Liver (tissue), 9 donors: ENCODE data around the gene CSKMT. TPM values are rescaled to one million over a fixed set of nuclear protein-coding genes. Genes with fewer than 3 reads are reported as not detected.

Experiments
- DNase-seq: peaks from one replicate; pipeline ENCODE4 v3.0.0-alpha.2; 2017; ENCODE audit warnings: low spot score
- H3K27ac ChIP-seq, 2 donors: one replicate each; pipeline ENCODE4 v1.7.0; 2013; ENCODE audit warnings: inconsistent platforms in 2 of 2, low read length in 2 of 2, control low read depth in 1 of 2, low read depth in 1 of 2, mild to moderate bottlenecking in 1 of 2
- H3K27me3 ChIP-seq, 4 donors: one replicate each; pipeline versions ENCODE4 v1.6.1 to v1.7.0; 2013; ENCODE audit warnings: low read length in 3 of 4, inconsistent platforms in 1 of 4, mild to moderate bottlenecking in 1 of 4, moderate library complexity in 1 of 4; ENCODE audit not compliant: control insufficient read depth in 4 of 4, insufficient read depth in 4 of 4
- H3K36me3 ChIP-seq, 4 donors: one replicate each; pipeline versions ENCODE4 v1.6.1 to v1.7.0; 2013; ENCODE audit warnings: low read length in 3 of 4, mild to moderate bottlenecking in 3 of 4, low read depth in 1 of 4, moderate library complexity in 1 of 4; ENCODE audit not compliant: control insufficient read depth in 4 of 4, insufficient read depth in 3 of 4
- H3K4me1 ChIP-seq, 4 donors: one replicate each; pipeline versions ENCODE4 v1.6.1 to v1.7.0; 2013; ENCODE audit warnings: low read length in 3 of 4, mild to moderate bottlenecking in 3 of 4, moderate library complexity in 1 of 4; ENCODE audit not compliant: control insufficient read depth in 4 of 4, insufficient read depth in 4 of 4
- H3K4me3 ChIP-seq, 3 donors: one replicate each; pipeline versions ENCODE4 v1.6.1 to v1.7.0; 2013; ENCODE audit warnings: low read length in 3 of 3, control low read depth in 1 of 3, low read depth in 1 of 3, mild to moderate bottlenecking in 1 of 3
- H3K9ac ChIP-seq, 2 donors: one replicate each; pipeline ENCODE4 v1.7.0; 2013; ENCODE audit warnings: low read length in 2 of 2, mild to moderate bottlenecking in 2 of 2, moderate library complexity in 2 of 2, control low read depth in 1 of 2, low read depth in 1 of 2
- H3K9me3 ChIP-seq, 4 donors: one replicate each; pipeline versions ENCODE4 v1.6.1 to v1.7.0; 2013; ENCODE audit warnings: low read length in 3 of 4; ENCODE audit not compliant: control insufficient read depth in 4 of 4
- FOXA1 ChIP-seq: IDR thresholded peaks from 2 replicates; pipeline ENCODE4 v1.6.1; 2016; ENCODE audit warnings: antibody characterized with exemption
- GABPA ChIP-seq, 2 donors: IDR thresholded peaks in 1 of 2; conservative IDR thresholded peaks in 1 of 2; 2 replicates each; pipeline ENCODE4 v1.6.1; 2016; ENCODE audit warnings: antibody characterized with exemption in 2 of 2, mild to moderate bottlenecking in 1 of 2, moderate library complexity in 1 of 2
- HNF4A ChIP-seq, 2 donors: conservative IDR thresholded peaks; 2 replicates each; pipeline ENCODE4 v1.6.1; 2016; ENCODE audit warnings: antibody characterized with exemption in 2 of 2, mild to moderate bottlenecking in 2 of 2
- HNF4G ChIP-seq: IDR thresholded peaks from 2 replicates; pipeline ENCODE4 v1.6.1; 2016; ENCODE audit warnings: antibody characterized with exemption
- RAD21 ChIP-seq, 2 donors: IDR thresholded peaks; 2 replicates each; pipeline ENCODE4 v1.6.1; 2016; ENCODE audit warnings: antibody characterized with exemption in 2 of 2, mild to moderate bottlenecking in 2 of 2
- RXRA ChIP-seq, 2 donors: IDR thresholded peaks; 2 replicates each; pipeline ENCODE4 v1.6.1; 2017 to 2018; ENCODE audit warnings: antibody characterized with exemption in 2 of 2, mild to moderate bottlenecking in 1 of 2
- SP1 ChIP-seq: IDR thresholded peaks from 2 replicates; pipeline ENCODE4 v1.6.1; 2018; ENCODE audit warnings: antibody characterized with exemption, mild to moderate bottlenecking
- TAF1 ChIP-seq: conservative IDR thresholded peaks from 2 replicates; pipeline ENCODE4 v1.6.1; 2016; ENCODE audit warnings: antibody characterized with exemption, mild to moderate bottlenecking
- YY1 ChIP-seq: IDR thresholded peaks from 2 replicates; pipeline ENCODE4 v1.6.1; 2016; ENCODE audit warnings: antibody characterized with exemption, mild to moderate bottlenecking
- WGBS: extraction: QIAGEN DNeasy Blood & Tissue Kit; methylation state at CpG from one replicate; pipeline ENCODE4 v1.1.7; 2013; 5-methylcytosine and 5-hydroxymethylcytosine counted together
- polyA plus RNA-seq, 2 donors: library from polyadenylated mRNA; stranded (reverse) in 1 of 2; unstranded in 1 of 2; fragments of 200-250 nt in 1 of 2; fragments of >200 nt in 1 of 2; fragmentation: Nextera tagmentation in 1 of 2; extraction: Ambion mirVana in 1 of 2; gene quantifications; one replicate each; pipeline versions ENCODE4 v1.2.1 to v1.2.3, GENCODE V29; 2013 to 2015
- total RNA-seq, 2 donors: library from RNA; depleted of rRNA; stranded (reverse); fragments of >200 nt; gene quantifications; one replicate each; pipeline ENCODE4 v1.2.3, GENCODE V29; 2014
- TF ChIP-seq, protein P1 (sequence below): fragments of 150-350 bp; IDR thresholded peaks from 2 replicates; pipeline ENCODE4 v1.5.1; 2017; ENCODE audit warnings: improper control_type of control experiment, low read depth, low read length; ENCODE audit not compliant: missing input control
- TF ChIP-seq, protein P2 (sequence below): IDR thresholded peaks from 2 replicates; pipeline ENCODE4 v1.6.1; 2016; ENCODE audit warnings: antibody characterized with exemption, mild to moderate bottlenecking
- TF ChIP-seq, protein P3 (sequence below): IDR thresholded peaks from 2 replicates; pipeline ENCODE4 v1.6.1; 2016; ENCODE audit warnings: antibody characterized with exemption
- donor health status: healthy.
- donor health status: healthy.
- donor health status: healthy.
- donor health status: healthy.
- donor health status: healthy.

The CSKMT gene
- total and polyA plus RNA-seq, 4 donors, result 1.8 to 2.5 (median 2.3) TPM

DNA sequence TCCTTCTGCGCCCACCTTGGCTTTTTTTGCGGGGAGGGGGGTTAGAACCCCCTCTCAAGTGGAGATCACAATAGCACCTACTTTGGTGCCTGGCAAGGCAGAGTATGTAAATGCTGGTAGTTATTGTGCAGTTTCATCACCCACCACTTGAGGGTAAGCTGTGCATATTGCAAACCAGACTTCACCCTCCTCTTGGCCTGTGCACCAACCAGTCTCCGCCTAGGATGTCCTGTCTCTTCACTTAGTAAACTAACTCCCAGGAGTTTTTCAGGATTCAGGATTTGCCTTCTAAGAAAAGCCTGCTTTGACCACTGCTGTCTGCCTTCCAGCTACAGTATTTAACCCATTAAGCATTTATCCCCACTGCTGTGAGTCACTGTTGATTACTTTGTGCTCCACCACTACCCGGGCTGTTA, 15.7 kb downstream of the CSKMT start:
- H3K9ac ChIP-seq, result no peak overlapping the region
- no peak overlapping the region for H3K27ac ChIP-seq
- H3K9me3 ChIP-seq, result no peaks in the 10 kb centered on the region
- H3K4me1 ChIP-seq, result peaks cover 0 to 35% (median 30%) of the 10 kb centered on the region in 4 donors
- H3K36me3 ChIP-seq, result peaks cover 0 to 4% (median 2%) of the 10 kb centered on the region in 4 donors
- DNase-seq, result no peak
- no peak overlapping the region for H3K4me3 ChIP-seq
- no peaks in the 10 kb centered on the region for H3K27me3 ChIP-seq
- 52% methylated on average over 4 of the region's 4 CpGs for WGBS
- TF ChIP-seq, protein P1, sequence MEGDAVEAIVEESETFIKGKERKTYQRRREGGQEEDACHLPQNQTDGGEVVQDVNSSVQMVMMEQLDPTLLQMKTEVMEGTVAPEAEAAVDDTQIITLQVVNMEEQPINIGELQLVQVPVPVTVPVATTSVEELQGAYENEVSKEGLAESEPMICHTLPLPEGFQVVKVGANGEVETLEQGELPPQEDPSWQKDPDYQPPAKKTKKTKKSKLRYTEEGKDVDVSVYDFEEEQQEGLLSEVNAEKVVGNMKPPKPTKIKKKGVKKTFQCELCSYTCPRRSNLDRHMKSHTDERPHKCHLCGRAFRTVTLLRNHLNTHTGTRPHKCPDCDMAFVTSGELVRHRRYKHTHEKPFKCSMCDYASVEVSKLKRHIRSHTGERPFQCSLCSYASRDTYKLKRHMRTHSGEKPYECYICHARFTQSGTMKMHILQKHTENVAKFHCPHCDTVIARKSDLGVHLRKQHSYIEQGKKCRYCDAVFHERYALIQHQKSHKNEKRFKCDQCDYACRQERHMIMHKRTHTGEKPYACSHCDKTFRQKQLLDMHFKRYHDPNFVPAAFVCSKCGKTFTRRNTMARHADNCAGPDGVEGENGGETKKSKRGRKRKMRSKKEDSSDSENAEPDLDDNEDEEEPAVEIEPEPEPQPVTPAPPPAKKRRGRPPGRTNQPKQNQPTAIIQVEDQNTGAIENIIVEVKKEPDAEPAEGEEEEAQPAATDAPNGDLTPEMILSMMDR, result peak; percentile 61
- no peak for TF ChIP-seq HNF4G
- TF ChIP-seq HNF4A (conservative IDR thresholded peaks at IDR 0.05), result peak in 1 of 2 donors; percentile 23
- TF ChIP-seq GABPA (IDR thresholded peaks at IDR 0.05 in 1 of 2, conservative IDR thresholded peaks at IDR 0.05 in 1 of 2), result peak in 1 of 2 donors; percentile 14
- TF ChIP-seq RAD21 (IDR thresholded peaks at IDR 0.05), result peak; percentile 77 to 79

DNA sequence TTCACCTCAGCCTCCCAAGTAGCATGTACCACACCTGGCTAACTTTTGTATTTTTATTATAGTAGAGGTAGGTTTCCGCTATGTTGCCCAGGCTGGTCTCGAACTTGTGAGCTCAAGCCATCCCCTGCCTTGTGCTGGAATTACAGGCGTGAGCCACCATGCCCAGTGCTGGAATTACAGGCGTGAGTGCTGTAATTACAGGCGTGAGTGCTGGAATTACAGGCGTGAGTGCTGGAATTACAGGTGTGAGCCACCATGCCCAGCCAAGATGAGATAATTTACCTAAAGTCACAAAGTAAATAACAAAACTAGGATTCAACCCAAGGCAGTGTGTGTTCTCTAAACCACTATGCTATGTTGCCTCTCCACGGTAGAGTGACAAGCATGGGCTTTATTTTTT, 17.4 kb downstream of the CSKMT start:
- Histone ChIP-seq H3K27ac (no peak overlapping the region), H3K36me3 (peaks cover 0 to under 1% (median 0%) of the 10 kb centered on the region in 4 donors), H3K27me3 (no peaks in the 10 kb centered on the region), H3K9ac (no peak overlapping the region), H3K4me1 (peaks cover under 1 to 21% (median 15%) of the 10 kb centered on the region in 4 donors), H3K4me3 (no peak overlapping the region), H3K9me3 (no peaks in the 10 kb centered on the region)
- WGBS, result 72% methylated on average over 7 of the region's 7 CpGs
- no peak for DNase-seq
- TF ChIP-seq, protein P2, sequence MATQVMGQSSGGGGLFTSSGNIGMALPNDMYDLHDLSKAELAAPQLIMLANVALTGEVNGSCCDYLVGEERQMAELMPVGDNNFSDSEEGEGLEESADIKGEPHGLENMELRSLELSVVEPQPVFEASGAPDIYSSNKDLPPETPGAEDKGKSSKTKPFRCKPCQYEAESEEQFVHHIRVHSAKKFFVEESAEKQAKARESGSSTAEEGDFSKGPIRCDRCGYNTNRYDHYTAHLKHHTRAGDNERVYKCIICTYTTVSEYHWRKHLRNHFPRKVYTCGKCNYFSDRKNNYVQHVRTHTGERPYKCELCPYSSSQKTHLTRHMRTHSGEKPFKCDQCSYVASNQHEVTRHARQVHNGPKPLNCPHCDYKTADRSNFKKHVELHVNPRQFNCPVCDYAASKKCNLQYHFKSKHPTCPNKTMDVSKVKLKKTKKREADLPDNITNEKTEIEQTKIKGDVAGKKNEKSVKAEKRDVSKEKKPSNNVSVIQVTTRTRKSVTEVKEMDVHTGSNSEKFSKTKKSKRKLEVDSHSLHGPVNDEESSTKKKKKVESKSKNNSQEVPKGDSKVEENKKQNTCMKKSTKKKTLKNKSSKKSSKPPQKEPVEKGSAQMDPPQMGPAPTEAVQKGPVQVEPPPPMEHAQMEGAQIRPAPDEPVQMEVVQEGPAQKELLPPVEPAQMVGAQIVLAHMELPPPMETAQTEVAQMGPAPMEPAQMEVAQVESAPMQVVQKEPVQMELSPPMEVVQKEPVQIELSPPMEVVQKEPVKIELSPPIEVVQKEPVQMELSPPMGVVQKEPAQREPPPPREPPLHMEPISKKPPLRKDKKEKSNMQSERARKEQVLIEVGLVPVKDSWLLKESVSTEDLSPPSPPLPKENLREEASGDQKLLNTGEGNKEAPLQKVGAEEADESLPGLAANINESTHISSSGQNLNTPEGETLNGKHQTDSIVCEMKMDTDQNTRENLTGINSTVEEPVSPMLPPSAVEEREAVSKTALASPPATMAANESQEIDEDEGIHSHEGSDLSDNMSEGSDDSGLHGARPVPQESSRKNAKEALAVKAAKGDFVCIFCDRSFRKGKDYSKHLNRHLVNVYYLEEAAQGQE, result no peak
- TF ChIP-seq YY1 (no peak), TAF1 (no peak), GABPA (IDR thresholded peaks at IDR 0.05 in 1 of 2, conservative IDR thresholded peaks at IDR 0.05 in 1 of 2) (no peak), SP1 (no peak), RXRA (IDR thresholded peaks at IDR 0.05) (no peak), FOXA1 (no peak)
- TF ChIP-seq, protein P3, sequence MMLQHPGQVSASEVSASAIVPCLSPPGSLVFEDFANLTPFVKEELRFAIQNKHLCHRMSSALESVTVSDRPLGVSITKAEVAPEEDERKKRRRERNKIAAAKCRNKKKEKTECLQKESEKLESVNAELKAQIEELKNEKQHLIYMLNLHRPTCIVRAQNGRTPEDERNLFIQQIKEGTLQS, result no peak
